DMS 273 treated with DMSO at 0.1 percent for 48 hours (cell line): ENCODE measurements around the gene GNAQ.
"Not testable (repeated sequence)": the region's sequence is repeated elsewhere in the genome, so short reads cannot be mapped to it uniquely, and the experiment has no call there.

Experiments used
- DNase-seq: peaks from one replicate; lab custom pipeline; 2025; lab: John Stamatoyannopoulos, UW

The GNAQ gene

DNA sequence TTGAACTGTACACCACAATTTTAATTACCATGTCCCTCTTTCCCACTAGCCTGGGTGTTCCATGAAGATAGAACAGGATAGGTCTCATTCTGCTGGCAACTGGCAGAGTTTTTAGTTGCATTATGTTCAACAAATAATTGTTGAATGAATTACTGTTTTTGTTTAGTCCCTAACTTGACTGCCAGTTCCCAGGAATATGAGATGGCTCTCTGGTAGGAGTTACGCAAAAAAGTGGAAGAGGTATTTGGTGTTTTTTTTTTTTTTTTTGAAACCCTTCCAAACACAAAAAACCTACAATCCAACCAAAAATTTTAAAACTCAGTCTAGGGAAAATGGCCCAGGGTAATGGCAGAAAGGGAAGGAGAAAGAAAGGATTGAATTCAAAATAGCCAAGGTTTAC is 153.6 kb downstream of the GNAQ start:
- DNase-seq = no peak

- no peak for DNase-seq
Measured at GRCh38 chr9:77876590-77876989, 155.0 kb downstream of the GNAQ start.

GRCh38 chr9:77876091-77876490 is 155.5 kb downstream of the GNAQ start:
- no peak for DNase-seq

- no peak for DNase-seq
Measured at GRCh38 chr9:77872863-77873262, 158.7 kb downstream of the GNAQ start.

- DNase-seq = no peak
Measured at GRCh38 chr9:77872177-77872576, 159.4 kb downstream of the GNAQ start.

DNA sequence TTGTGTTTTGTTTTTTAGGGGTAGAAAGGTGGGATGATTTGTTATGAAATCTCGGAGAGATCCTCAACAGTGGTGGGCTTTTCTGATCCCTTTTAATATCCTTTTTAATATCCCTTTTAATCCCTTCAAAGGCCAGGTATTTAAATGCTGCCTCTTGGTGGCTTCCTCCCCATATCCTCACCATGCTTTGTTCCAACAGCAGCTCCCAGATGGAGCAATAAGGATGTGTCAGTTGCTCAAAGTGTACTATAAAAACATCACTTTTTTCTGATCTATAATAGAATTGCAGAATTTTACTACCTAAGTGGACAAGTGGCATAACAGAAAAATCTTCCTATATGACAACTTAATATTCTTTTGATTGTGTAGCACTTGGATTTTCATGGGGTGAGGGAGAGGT is 160.1 kb downstream of the GNAQ start:
- no peak for DNase-seq

DNA sequence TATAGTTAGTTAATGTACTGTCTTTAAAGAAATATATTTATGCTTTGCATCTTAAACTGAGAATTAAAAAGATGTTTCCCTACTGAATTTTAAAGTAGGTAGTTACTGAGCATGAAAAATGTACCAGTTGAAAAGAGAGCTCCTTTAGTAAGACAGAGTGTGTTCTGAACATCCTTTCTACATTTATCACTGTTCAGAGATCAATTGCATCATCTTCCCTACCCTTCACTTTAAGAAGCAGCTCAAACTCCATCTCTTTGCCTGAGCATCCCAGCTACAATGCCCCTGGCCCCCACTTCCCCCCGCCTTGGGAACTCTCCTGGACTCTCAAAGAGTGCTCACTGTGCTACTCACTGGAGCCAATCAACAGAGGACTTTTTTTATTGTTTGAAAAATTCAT is 164.7 kb downstream of the GNAQ start:
- no peak for DNase-seq

GRCh38 chr9:77865385-77866047 is 166.1 kb downstream of the GNAQ start:
- no peak for DNase-seq

DNA sequence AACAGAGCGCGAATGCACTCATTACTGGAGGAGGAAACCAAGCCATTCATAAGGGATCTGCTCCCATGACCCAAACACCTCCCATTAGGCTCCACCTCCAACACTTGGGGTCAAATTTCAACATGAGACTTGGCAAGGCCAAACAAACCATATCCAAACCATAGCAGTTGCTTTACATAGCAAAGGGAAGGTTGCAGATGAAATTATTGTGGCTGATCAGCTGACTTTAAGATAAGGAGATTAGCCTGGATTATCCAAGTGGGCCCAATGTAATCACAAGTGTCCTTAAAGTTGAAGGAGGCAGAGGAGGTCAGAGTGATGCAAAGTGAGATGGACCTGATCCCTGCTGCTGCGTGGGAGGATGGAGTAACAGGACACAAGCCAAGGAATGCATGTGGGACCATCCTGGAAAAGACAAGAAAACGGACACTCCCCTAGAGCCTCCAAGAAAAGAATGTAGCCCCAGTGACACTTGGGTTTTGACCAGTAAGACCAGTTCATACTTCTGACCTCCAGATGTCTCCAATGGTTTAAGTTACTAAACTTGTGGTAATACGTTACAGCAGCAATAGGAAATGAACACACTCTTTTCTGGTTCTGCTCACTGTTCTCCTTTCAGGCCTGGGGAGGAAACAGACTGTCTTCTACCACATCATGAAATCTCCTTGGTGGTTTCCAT is 167.3 kb downstream of the GNAQ start:
- no peak for DNase-seq

GRCh38 chr9:77863638-77864037 is 168.0 kb downstream of the GNAQ start:
- DNase-seq = not testable (repeated sequence)

- not testable (repeated sequence) for DNase-seq
Measured at GRCh38 chr9:77860953-77861352, 170.7 kb downstream of the GNAQ start.

GRCh38 chr9:77857513-77858259 is 173.9 kb downstream of the GNAQ start:
- no peak for DNase-seq

GRCh38 chr9:77856615-77857014 is 175.0 kb downstream of the GNAQ start:
- DNase-seq = no peak

- DNase-seq = no peak
Measured at GRCh38 chr9:77854916-77855311, 176.7 kb downstream of the GNAQ start.

GRCh38 chr9:77854258-77854915 is 177.2 kb downstream of the GNAQ start:
- DNase-seq = no peak

- DNase-seq = no peak
Measured at GRCh38 chr9:77853716-77854115, 177.9 kb downstream of the GNAQ start.

DNA sequence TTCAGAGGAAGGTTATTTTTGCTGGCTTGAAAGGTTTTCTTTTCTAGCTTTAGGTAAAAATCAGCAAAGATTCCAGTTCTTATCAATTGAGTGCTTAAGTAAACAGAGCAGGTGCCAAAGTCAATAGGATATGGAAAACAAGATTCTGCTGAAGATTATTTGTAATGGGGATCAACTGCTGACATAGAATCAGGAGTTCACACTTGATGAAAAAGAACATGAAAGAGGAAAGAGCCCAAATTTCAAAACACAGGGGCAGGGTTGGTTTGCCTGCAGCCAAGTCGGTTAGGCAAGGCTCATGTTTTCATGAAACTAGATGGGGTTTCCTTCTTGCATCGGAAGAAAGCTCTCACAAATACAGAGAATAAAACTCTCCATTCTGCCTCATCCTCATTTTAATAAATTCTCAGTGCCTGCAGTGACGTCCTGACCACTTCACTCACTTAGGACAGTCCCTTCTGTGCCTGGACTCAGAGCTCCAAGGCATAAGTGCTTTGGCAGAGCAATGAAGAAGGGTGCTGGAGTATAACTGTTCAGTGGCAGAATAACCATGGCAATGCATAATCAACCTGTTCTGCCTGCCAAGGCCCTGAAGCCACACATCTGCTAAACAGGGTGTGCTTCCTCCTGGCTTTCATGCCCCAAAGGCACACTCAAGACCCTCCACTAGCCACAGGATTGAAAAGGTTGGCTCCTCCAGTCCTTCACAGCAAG is 179.6 kb downstream of the GNAQ start:
- no peak for DNase-seq

- no peak for DNase-seq
Measured at GRCh38 chr9:77848897-77849296, 182.7 kb downstream of the GNAQ start.

DNA sequence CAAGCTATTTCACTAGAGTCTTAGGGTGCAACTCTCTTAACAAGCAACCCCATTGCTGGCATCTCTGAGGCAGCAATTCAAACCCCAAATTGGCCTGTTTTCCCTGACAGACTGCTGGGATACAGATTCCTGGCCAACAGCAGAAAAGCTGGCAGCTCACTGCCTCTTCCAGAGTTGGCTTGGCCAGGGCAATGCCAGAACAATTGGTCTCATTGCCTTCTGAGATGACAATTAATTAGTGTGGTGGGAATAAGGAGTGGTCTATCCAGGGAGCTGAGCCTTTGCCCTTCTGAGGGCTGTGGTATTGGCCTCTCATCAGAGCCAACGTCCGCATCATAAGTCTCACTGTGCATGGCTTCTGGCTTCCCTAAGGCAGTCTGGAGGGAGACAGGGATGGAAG is 183.2 kb downstream of the GNAQ start:
- DNase-seq = no peak

DNA sequence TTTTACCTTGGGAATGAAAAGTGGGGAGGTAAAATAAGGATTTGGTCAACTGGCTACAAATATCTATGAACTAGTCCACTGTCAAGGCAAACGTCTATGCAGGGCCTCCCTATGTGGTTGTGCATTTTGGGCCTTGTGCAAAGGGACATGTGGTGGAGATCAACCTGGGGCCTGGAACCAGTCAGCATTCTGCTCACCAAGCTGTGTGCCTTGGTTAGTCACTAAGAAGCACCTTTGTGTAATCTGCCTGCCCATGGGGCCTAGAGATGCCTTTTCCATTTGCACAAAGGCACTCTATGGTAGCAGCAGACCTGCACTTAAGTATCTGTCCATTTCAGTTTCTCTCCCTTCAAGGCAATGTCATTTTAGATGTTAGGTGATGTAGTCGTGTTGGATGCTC is 184.0 kb downstream of the GNAQ start:
- no peak for DNase-seq

- DNase-seq = no peak
Measured at GRCh38 chr9:77847059-77847499, 184.5 kb downstream of the GNAQ start.

- DNase-seq = no peak
Measured at GRCh38 chr9:77844415-77844814, 187.2 kb downstream of the GNAQ start.
